HepG2 (cell line): ENCODE results near the gene AIP. TPM values are rescaled to one million over a fixed set of nuclear protein-coding genes. Genes with fewer than 3 reads are reported as not detected.

Experiments used
- BHLHE40 ChIP-seq: IDR thresholded peaks from 2 replicates; pipeline ENCODE4 v1.6.1; 2011; ENCODE audit warnings: low read length, improper control_type of control experiment
- GATAD1 ChIP-seq: IDR thresholded peaks from 2 replicates; pipeline ENCODE4 v1.6.1; 2016; ENCODE audit warnings: missing genetic modification reagents, missing compliant biosample characterization
- RAD51 ChIP-seq: fragments of 450-650 bp; IDR thresholded peaks from 2 replicates; pipeline ENCODE4 v1.6.1; 2016; ENCODE audit warnings: borderline replicate concordance
- SOX13 ChIP-seq, 3 experiments: fragments of 450-650 bp in 1 of 3; sonication (generic) in 1 of 3; formaldehyde crosslinking in 1 of 3; IDR thresholded peaks in 2 of 3; conservative IDR thresholded peaks in 1 of 3; 2 replicates each; pipeline versions ENCODE4 v1.5.0 to v1.6.1; 2016 to 2020; ENCODE audit warnings: antibody characterized with exemption in 1 of 3, mild to moderate bottlenecking in 1 of 3, missing compliant biosample characterization in 1 of 3, missing genetic modification reagents in 1 of 3, moderate library complexity in 1 of 3
- ZFP41 ChIP-seq: sonication (generic); formaldehyde crosslinking; IDR thresholded peaks from 2 replicates; pipeline ENCODE4 v1.4.0; 2020; ENCODE audit warnings: mild to moderate bottlenecking, missing genetic modification reagents, borderline replicate concordance
- ZNF138 ChIP-seq: sonication (generic); formaldehyde crosslinking; IDR thresholded peaks from 2 replicates; pipeline ENCODE4 v1.5.0; 2020; ENCODE audit warnings: mild to moderate bottlenecking, low read depth, missing genetic modification reagents
- ZNF207 ChIP-seq: fragments of 450-650 bp; IDR thresholded peaks from 2 replicates; pipeline ENCODE4 v1.6.1; 2016; ENCODE audit warnings: antibody characterized with exemption, borderline replicate concordance
- polyA plus RNA-seq, 8 experiments: library from polyadenylated mRNA; depleted of rRNA in 3 of 8; stranded (reverse) in 7 of 8; unstranded in 1 of 8; fragments of >200 nt; fragmentation: Illumina TruSeq in 4 of 8; extraction: Trizol in 4 of 8; gene quantifications; 2 replicates each; pipeline versions ENCODE4 v1.2.1 to v1.2.3, GENCODE V29; 2011 to 2016; ENCODE audit warnings: low read depth in 4 of 8, missing spikeins in 1 of 8, mixed read lengths in 1 of 8; ENCODE audit not compliant: insufficient read depth in 1 of 8
- total RNA-seq, 5 experiments: library from RNA; depleted of rRNA; stranded (reverse); fragments of >200 nt; fragmentation: Illumina TruSeq; extraction: Trizol; gene quantifications; 2 replicates each; pipeline ENCODE4 v1.2.3, GENCODE V29; 2016; ENCODE audit warnings: low read depth in 1 of 5
- TF ChIP-seq, protein P1 (sequence below): sonication (generic); formaldehyde crosslinking; IDR thresholded peaks from 2 replicates; pipeline ENCODE4 v1.5.1; 2020; ENCODE audit warnings: mild to moderate bottlenecking, missing genetic modification reagents, moderate library complexity
- TF ChIP-seq, protein P2 (sequence below): sonication (generic); formaldehyde crosslinking; IDR thresholded peaks from 2 replicates; pipeline ENCODE4 v1.5.0; 2020; ENCODE audit warnings: missing genetic modification reagents
- TF ChIP-seq, protein P3 (sequence below): sonication (generic); formaldehyde crosslinking; IDR thresholded peaks from 2 replicates; pipeline ENCODE4 v1.4.0; 2020; ENCODE audit warnings: missing genetic modification reagents, mild to moderate bottlenecking, borderline replicate concordance
- TF ChIP-seq, protein P4 (sequence below): sonication (generic); formaldehyde crosslinking; IDR thresholded peaks from 2 replicates; pipeline ENCODE4 v1.9.0; 2021; ENCODE audit warnings: missing genetic modification reagents, borderline replicate concordance
- TF ChIP-seq, protein P5 (sequence below): sonication (generic); formaldehyde crosslinking; IDR thresholded peaks from 2 replicates; pipeline ENCODE4 v1.5.0; 2020; ENCODE audit warnings: mild to moderate bottlenecking, missing genetic modification reagents, moderate library complexity

The AIP gene
- total and polyA plus RNA-seq, 2 of the 13 experiments (the other 11 are each of a cell fraction or from before 2014, with no cell fraction given), result 51.8 to 110 TPM

DNA sequence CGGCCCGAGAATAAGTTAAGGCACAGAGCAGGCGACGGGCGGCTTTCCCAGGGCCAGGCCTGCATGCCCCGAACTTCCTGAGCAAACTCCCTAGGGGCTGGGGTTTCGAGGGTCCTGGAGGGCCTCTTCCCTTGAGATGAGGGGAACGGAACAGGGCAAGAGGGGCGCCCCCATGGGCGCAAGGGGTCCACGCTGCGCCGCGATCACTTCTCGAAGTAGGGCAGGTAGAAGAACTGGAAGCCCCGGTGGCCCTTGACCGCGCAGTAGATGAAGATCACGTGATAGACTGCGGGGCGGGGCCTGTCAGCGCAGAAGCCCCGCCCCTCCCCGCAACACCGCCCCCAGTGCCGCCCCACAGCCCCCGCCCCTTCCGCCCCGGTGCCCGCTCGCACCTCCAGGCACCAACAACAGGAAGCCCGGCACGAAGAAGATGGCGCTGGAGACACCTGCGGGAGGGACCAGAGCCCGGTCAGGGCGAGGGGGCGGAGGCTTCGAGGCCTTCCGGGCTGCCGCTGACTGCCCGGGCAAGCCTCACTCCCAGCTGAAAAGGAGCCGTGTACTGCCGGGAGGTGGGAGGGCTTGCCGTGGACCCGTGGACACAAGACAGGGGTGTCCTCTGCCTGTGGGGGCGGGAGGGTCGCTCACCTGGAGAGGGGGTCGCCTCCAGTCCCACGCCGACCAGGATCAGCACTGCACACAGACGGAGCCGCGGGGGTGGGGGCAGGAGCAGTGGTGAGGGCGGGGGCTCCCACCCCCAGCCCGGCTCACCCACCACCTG, 18.2 kb upstream of the AIP start (continued):
- TF ChIP-seq, protein P1, sequence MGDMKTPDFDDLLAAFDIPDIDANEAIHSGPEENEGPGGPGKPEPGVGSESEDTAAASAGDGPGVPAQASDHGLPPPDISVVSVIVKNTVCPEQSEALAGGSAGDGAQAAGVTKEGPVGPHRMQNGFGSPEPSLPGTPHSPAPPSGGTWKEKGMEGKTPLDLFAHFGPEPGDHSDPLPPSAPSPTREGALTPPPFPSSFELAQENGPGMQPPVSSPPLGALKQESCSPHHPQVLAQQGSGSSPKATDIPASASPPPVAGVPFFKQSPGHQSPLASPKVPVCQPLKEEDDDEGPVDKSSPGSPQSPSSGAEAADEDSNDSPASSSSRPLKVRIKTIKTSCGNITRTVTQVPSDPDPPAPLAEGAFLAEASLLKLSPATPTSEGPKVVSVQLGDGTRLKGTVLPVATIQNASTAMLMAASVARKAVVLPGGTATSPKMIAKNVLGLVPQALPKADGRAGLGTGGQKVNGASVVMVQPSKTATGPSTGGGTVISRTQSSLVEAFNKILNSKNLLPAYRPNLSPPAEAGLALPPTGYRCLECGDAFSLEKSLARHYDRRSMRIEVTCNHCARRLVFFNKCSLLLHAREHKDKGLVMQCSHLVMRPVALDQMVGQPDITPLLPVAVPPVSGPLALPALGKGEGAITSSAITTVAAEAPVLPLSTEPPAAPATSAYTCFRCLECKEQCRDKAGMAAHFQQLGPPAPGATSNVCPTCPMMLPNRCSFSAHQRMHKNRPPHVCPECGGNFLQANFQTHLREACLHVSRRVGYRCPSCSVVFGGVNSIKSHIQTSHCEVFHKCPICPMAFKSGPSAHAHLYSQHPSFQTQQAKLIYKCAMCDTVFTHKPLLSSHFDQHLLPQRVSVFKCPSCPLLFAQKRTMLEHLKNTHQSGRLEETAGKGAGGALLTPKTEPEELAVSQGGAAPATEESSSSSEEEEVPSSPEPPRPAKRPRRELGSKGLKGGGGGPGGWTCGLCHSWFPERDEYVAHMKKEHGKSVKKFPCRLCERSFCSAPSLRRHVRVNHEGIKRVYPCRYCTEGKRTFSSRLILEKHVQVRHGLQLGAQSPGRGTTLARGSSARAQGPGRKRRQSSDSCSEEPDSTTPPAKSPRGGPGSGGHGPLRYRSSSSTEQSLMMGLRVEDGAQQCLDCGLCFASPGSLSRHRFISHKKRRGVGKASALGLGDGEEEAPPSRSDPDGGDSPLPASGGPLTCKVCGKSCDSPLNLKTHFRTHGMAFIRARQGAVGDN (CRISPR knock-in tag), result peak; percentile 88
- peak; percentile 72 for TF ChIP-seq BHLHE40
- TF ChIP-seq, protein P2, sequence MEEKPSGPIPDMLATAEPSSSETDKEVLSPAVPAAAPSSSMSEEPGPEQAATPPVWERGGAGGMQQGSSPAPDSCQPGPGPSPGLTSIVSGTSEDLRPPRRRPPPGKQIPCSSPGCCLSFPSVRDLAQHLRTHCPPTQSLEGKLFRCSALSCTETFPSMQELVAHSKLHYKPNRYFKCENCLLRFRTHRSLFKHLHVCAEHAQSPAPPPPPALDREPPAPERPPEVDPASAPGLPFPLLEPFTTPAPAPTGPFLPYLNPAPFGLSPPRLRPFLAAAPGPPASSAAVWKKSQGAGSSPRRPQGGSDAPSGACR (CRISPR knock-in tag), result peak; percentile 73; the same call in 1 of the 2 replicates
- TF ChIP-seq ZFP41 (CRISPR knock-in tag), result no peak
- TF ChIP-seq, protein P3, sequence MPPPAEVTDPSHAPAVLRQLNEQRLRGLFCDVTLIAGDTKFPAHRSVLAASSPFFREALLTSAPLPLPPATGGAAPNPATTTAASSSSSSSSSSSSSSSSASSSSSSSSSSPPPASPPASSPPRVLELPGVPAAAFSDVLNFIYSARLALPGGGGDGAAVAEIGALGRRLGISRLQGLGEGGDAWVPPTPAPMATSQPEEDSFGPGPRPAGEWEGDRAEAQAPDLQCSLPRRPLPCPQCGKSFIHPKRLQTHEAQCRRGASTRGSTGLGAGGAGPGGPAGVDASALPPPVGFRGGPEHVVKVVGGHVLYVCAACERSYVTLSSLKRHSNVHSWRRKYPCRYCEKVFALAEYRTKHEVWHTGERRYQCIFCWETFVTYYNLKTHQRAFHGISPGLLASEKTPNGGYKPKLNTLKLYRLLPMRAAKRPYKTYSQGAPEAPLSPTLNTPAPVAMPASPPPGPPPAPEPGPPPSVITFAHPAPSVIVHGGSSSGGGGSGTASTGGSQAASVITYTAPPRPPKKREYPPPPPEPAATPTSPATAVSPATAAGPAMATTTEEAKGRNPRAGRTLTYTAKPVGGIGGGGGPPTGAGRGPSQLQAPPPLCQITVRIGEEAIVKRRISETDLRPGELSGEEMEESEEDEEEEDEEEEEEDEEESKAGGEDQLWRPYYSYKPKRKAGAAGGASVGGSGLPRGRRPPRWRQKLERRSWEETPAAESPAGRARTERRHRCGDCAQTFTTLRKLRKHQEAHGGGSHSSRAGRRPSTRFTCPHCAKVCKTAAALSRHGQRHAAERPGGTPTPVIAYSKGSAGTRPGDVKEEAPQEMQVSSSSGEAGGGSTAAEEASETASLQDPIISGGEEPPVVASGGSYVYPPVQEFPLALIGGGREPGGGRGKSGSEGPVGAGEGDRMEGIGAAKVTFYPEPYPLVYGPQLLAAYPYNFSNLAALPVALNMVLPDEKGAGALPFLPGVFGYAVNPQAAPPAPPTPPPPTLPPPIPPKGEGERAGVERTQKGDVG (CRISPR knock-in tag), result 0 out of 2 replicates have a peak, but pooled peaks have one; percentile 15
- TF ChIP-seq ZNF207, result no peak
- TF ChIP-seq GATAD1 (CRISPR knock-in tag), result peak; percentile 71
- peak; percentile 91 for TF ChIP-seq RAD51
- no peak for TF ChIP-seq ZNF138
- TF ChIP-seq, protein P4, sequence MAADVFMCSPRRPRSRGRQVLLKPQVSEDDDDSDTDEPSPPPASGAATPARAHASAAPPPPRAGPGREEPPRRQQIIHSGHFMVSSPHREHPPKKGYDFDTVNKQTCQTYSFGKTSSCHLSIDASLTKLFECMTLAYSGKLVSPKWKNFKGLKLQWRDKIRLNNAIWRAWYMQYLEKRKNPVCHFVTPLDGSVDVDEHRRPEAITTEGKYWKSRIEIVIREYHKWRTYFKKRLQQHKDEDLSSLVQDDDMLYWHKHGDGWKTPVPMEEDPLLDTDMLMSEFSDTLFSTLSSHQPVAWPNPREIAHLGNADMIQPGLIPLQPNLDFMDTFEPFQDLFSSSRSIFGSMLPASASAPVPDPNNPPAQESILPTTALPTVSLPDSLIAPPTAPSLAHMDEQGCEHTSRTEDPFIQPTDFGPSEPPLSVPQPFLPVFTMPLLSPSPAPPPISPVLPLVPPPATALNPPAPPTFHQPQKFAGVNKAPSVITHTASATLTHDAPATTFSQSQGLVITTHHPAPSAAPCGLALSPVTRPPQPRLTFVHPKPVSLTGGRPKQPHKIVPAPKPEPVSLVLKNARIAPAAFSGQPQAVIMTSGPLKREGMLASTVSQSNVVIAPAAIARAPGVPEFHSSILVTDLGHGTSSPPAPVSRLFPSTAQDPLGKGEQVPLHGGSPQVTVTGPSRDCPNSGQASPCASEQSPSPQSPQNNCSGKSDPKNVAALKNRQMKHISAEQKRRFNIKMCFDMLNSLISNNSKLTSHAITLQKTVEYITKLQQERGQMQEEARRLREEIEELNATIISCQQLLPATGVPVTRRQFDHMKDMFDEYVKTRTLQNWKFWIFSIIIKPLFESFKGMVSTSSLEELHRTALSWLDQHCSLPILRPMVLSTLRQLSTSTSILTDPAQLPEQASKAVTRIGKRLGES (CRISPR knock-in tag), result no peak
- TF ChIP-seq SOX13 (IDR thresholded peaks at IDR 0.05), result no peak
- TF ChIP-seq SOX13 (CRISPR knock-in tag; conservative IDR thresholded peaks at IDR 0.05 in 1 of 2, IDR thresholded peaks at IDR 0.05 in 1 of 2), result 0 out of 4 replicates have a peak, but pooled peaks of 1 of the 2 experiments have one; percentile 18
- TF ChIP-seq, protein P5, sequence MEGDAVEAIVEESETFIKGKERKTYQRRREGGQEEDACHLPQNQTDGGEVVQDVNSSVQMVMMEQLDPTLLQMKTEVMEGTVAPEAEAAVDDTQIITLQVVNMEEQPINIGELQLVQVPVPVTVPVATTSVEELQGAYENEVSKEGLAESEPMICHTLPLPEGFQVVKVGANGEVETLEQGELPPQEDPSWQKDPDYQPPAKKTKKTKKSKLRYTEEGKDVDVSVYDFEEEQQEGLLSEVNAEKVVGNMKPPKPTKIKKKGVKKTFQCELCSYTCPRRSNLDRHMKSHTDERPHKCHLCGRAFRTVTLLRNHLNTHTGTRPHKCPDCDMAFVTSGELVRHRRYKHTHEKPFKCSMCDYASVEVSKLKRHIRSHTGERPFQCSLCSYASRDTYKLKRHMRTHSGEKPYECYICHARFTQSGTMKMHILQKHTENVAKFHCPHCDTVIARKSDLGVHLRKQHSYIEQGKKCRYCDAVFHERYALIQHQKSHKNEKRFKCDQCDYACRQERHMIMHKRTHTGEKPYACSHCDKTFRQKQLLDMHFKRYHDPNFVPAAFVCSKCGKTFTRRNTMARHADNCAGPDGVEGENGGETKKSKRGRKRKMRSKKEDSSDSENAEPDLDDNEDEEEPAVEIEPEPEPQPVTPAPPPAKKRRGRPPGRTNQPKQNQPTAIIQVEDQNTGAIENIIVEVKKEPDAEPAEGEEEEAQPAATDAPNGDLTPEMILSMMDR (CRISPR knock-in tag), result peak; percentile 23; the same call in 1 of the 2 replicates
